Thyroid gland (tissue), 4 donors: Measurements from ENCODE around the gene ANAPC5. TPM values are rescaled to one million over a fixed set of nuclear protein-coding genes. Genes with fewer than 3 reads are reported as not detected.
"Not testable (repeated sequence)": the region's sequence is repeated elsewhere in the genome, so short reads cannot be mapped to it uniquely, and the experiment has no call there.

ENCODE experiments used
- DNase-seq, 2 donors: peaks; one replicate each; pipeline ENCODE4 v3.0.0-alpha.2; 2019
- H3K27ac ChIP-seq, 3 donors: fragments of 200-600 bp; sonication (generic); 1 replicate in 2 of 3; 2 replicates in 1 of 3; pipeline ENCODE4 v1.5.1; 2016 to 2019; ENCODE audit warnings: mild to moderate bottlenecking in 1 of 3, moderate library complexity in 1 of 3
- H3K27me3 ChIP-seq: fragments of 200-600 bp; sonication (generic); one replicate; pipeline ENCODE4 v1.5.1; 2019
- H3K36me3 ChIP-seq, 2 donors: fragments of 200-600 bp; sonication (generic); one replicate each; pipeline ENCODE4 v1.5.1; 2016 to 2019
- H3K4me1 ChIP-seq, 2 donors: fragments of 200-600 bp; sonication (generic); one replicate each; pipeline ENCODE4 v1.5.1; 2017 to 2019
- H3K4me3 ChIP-seq, 3 donors: fragments of 200-600 bp; sonication (generic); replicated peaks in 1 of 3; 1 replicate in 2 of 3; 2 replicates in 1 of 3; pipeline ENCODE4 v1.5.1; 2016; ENCODE audit warnings: mild to moderate bottlenecking in 1 of 3
- H3K9me3 ChIP-seq: fragments of 200-600 bp; sonication (generic); one replicate; pipeline ENCODE4 v1.5.1; 2017
- CTCF ChIP-seq, 6 experiments: fragments of 200-600 bp in 3 of 6; fragments of 450-650 bp in 3 of 6; sonication (generic) in 3 of 6; IDR thresholded peaks; one replicate each; pipeline ENCODE4 v1.5.1; 2016 to 2019; ENCODE audit warnings: antibody characterized with exemption in 6 of 6, mild to moderate bottlenecking in 2 of 6, inconsistent platforms in 1 of 6, moderate library complexity in 1 of 6
- POLR2A ChIP-seq, 2 donors: fragments of 450-650 bp; IDR thresholded peaks; one replicate each; pipeline ENCODE4 v1.6.1; 2017; ENCODE audit warnings: antibody characterized with exemption in 2 of 2, mild to moderate bottlenecking in 2 of 2, moderate library complexity in 1 of 2
- WGBS, 2 donors: methylation state at CpG; one replicate each; pipeline ENCODE4 v1.1.5; 2017; 5-methylcytosine and 5-hydroxymethylcytosine counted together
- intact Hi-C: fragments of 100-400 bp; cut with DNase I; formaldehyde crosslinking; loops from one replicate; pipeline ENCODE4 v1.15.1; 2023
- total RNA-seq, 4 donors: library from RNA; depleted of rRNA; stranded (reverse); fragments of >200 nt; gene quantifications; one replicate each; pipeline ENCODE4 v1.2.3, GENCODE V29; 2016

The ANAPC5 gene
- total RNA-seq, 4 donors from 2014 or later, result 114 to 161 (median 135) TPM

GRCh38 chr12:121388421-121388981, 36.3 kb upstream of the ANAPC5 start:
- no peaks in the 10 kb centered on the region for H3K4me1 ChIP-seq
- H3K36me3 ChIP-seq, result no peaks in the 10 kb centered on the region
- 64 to 72% methylated on average over 5 of the region's 5 CpGs for WGBS, 2 donors
- no peaks in the 10 kb centered on the region for H3K9me3 ChIP-seq
- TF ChIP-seq CTCF (IDR thresholded peaks at IDR 0.05) (no peak), POLR2A (IDR thresholded peaks at IDR 0.05) (no peak)
- no peak for DNase-seq
- H3K27me3 ChIP-seq, result no peaks in the 10 kb centered on the region
- no peak overlapping the region for H3K4me3 ChIP-seq
- intact Hi-C loops, result no loop called here
- no peak overlapping the region for H3K27ac ChIP-seq

DNA sequence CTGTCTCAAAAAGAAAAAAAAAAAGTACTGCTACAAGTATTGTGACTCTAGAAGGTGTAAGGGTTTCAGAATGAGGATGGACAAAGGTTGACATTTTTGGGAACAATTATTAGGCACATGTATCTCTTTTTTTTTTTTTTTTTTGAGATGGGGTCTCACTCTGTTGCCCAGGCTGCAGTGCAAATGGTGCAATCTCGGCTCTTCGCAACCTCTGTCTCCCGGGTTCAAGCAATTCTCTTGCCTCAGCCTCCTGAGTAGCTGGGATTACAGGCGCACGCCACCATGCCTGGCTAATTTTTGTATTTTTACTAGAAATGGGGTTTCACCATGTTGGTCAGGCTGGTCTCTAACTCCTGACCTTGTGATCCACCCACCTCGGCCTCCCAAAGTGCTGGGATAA, 32.7 kb upstream of the ANAPC5 start:
- DNase-seq, H3K27me3 ChIP-seq, H3K27ac ChIP-seq, H3K4me3 ChIP-seq, H3K9me3 ChIP-seq, H3K36me3 ChIP-seq, intact Hi-C loops, H3K4me1 ChIP-seq: not testable (repeated sequence)
- WGBS, 2 donors, result 73 to 78% methylated on average over 6 of the region's 6 CpGs

DNA sequence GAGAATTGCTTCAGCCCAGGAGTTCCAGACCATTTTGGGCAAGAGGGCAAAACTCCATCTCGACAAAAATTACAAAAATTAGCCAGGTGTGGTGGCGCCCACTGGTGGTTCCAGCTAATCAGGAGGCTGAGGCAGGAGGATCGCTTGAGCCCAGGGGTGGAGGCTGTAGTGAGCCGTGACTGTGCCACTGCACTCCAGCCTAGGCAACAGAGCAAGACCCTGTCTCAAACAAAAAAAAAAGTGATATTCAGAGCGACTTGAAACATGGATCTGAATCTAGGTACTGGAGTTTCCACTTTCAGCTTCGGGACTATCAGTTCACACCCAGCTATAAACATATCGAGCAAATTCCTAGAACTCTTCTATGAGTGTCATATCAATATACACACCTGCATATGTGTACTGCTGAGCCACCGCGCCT, 31.4 kb upstream of the ANAPC5 start:
- Histone ChIP-seq H3K4me1 (no peaks in the 10 kb centered on the region), H3K36me3 (no peaks in the 10 kb centered on the region), H3K27ac (no peak overlapping the region), H3K27me3 (no peaks in the 10 kb centered on the region), H3K4me3 (no peak overlapping the region), H3K9me3 (no peaks in the 10 kb centered on the region)
- intact Hi-C loops, result no loop called here
- TF ChIP-seq CTCF (IDR thresholded peaks at IDR 0.05) (no peak), POLR2A (IDR thresholded peaks at IDR 0.05) (no peak)
- DNase-seq, result no peak
- 92 to 95% methylated on average over 9 of the region's 9 CpGs for WGBS, 2 donors

- TF ChIP-seq POLR2A (IDR thresholded peaks at IDR 0.05), result no peak
- no peak for TF ChIP-seq CTCF (IDR thresholded peaks at IDR 0.05)
- DNase-seq, result no peak
- Histone ChIP-seq H3K27me3 (no peaks in the 10 kb centered on the region), H3K9me3 (no peaks in the 10 kb centered on the region), H3K36me3 (no peaks in the 10 kb centered on the region), H3K4me3 (no peak overlapping the region), H3K4me1 (no peaks in the 10 kb centered on the region), H3K27ac (no peak overlapping the region)
- WGBS, 2 donors, result 91 to 92% methylated on average over 10 of the region's 10 CpGs
- intact Hi-C loops, result no loop called here
Measured at GRCh38 chr12:121379945-121380344, 27.7 kb upstream of the ANAPC5 start.

DNA sequence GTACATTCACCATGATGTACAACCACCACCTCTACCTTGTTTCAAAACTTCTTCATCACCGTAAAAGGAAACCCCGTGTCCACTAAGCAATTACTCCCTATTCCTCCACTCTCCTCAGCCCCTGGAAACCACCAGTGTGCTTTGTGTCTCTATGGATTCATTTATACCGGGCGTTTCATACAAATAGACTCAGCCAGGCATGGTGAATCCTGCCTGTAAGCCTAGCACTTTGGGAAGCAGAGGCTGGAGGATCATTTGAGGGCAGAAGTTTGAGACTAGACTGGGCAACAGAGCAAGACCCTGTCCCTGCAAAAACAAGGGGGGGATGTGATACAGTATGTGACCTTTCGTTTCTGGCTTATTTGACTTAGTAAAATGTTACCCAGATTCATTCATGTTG, 26.5 kb upstream of the ANAPC5 start:
- WGBS, 2 donors, result 77 to 79% methylated on average over 5 of the region's 5 CpGs
- Histone ChIP-seq H3K9me3 (no peaks in the 10 kb centered on the region), H3K27ac (no peak overlapping the region), H3K27me3 (no peaks in the 10 kb centered on the region), H3K4me1 (no peaks in the 10 kb centered on the region), H3K36me3 (no peaks in the 10 kb centered on the region), H3K4me3 (no peak overlapping the region)
- no peak for DNase-seq
- TF ChIP-seq POLR2A (IDR thresholded peaks at IDR 0.05), result no peak
- intact Hi-C loops, result no loop called here

DNA sequence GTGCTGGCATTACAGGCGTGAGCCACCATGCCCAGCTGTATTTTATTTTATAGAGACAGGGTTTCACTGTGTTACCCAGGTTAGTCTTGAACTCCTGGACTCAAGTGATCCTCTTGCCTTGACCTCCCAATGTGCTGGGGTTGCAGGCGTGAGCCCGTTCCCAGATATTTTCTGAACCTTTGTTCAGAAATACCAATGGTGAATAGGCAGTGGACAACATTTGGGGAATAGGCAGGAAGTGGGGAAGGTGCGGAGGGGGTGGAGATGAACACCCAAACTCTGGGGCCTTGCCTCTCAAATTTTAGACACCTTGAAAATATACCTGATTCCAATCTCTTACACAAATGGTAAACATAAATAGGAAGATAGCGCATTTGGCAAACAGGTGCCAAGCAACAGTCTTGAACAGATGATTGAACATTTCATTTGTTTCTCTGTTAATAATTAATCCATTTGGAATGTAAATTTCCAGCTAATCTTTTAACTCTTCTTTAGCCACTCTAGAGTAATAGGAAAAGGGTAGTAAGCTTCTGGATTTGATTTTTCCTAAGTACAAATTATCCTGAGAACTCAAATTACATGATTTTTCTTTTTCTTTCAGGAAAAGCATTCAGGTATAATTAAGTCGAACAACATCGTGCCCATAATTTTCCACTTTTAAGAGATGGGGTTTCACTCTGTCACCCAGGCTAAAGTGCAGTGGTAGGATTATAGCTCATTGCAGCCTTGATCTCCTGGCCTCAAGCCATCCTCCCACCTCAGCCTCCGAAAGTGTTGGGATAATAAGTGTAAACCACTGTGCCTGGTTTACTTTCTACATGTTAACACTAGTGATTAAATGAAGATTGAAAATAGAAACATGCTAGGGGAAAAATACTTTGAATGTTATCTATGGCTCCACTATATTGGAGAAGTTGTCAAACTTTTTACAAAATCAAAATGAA, 24.8 kb upstream of the ANAPC5 start:
- 87 to 94% methylated on average over 8 of the region's 8 CpGs for WGBS, 2 donors
- H3K4me3 ChIP-seq, result no peak overlapping the region
- H3K36me3 ChIP-seq, result no peaks in the 10 kb centered on the region
- H3K4me1 ChIP-seq, result no peaks in the 10 kb centered on the region
- no peak overlapping the region for H3K27ac ChIP-seq
- H3K27me3 ChIP-seq, result no peaks in the 10 kb centered on the region
- TF ChIP-seq POLR2A (IDR thresholded peaks at IDR 0.05) (no peak), CTCF (IDR thresholded peaks at IDR 0.05) (no peak)
- no peaks in the 10 kb centered on the region for H3K9me3 ChIP-seq
- DNase-seq, result no peak
- intact Hi-C loops, result no loop called here

DNA sequence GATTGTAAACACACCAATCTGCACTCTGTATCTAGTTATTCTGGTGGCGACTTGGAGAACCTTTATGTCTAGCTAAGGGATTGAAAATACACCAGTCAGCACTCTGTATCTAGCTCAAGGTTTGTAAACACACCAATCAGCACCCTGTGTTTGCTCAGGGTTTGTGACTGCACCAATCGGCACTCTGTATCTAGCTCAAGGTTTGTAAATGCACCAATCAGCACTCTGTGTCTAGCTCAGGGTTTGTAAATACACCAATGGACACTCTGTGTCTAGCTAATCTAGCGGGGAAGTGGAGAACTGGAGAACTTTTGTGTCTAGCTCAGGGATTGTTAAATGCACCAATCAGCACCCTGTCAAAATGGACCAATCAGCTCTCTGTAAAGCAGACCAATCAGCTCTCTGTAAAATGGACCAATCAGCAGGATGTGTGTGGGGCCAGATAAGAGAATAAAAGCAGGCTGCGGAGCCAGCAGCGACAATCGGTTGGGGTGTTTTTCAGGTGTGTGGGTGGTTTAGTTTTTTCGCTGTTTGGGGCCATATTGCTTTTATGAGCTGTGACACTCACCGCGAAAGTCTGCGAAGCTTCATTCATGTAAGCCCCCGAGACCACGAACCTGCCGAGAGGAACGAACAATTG, 22.9 kb upstream of the ANAPC5 start:
- H3K4me1 ChIP-seq, H3K27me3 ChIP-seq, H3K27ac ChIP-seq, DNase-seq, H3K4me3 ChIP-seq, intact Hi-C loops, H3K9me3 ChIP-seq, H3K36me3 ChIP-seq: not testable (repeated sequence)
- 86 to 90% methylated on average over 14 of the region's 14 CpGs for WGBS, 2 donors

DNA sequence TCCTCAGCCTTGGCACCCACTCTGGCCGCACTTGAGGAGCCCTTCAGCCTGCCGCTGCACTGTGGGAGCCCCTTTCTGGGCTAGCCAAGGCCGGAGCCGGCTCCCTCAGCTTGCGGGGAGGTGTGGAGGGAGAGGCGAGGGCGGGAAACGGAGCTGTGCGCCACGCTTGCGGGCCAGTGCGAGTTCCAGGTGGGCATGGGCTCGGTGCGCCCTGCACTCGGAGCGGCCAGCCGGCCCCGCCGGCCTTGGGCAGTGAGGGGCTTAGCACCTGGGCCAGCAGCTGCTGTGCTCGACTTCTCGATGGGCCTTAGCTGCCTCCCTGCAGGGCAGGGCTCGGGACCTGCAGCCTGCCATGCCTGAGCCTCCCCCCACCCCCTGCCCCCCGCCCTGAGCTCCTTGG, 22.1 kb upstream of the ANAPC5 start:
- H3K27me3 ChIP-seq, H3K36me3 ChIP-seq, H3K9me3 ChIP-seq, H3K4me3 ChIP-seq, intact Hi-C loops, H3K27ac ChIP-seq, DNase-seq, H3K4me1 ChIP-seq: not testable (repeated sequence)
- WGBS, 2 donors, result 93 to 95% methylated on average over 11 to 19 of the region's 23 CpGs
